IPS-18c (cell line): ENCODE measurements around the gene BCAN.
A peak's percentile ranks its signal among the peaks of the same experiment; 100 is the strongest.
"Not testable (repeated sequence)": the region's sequence is repeated elsewhere in the genome, so short reads cannot be mapped to it uniquely, and the experiment has no call there.

Source experiments
- H3K4me3 ChIP-seq: 2 replicates; pipeline ENCODE4 v1.7.0; 2013; ENCODE audit warnings: low read depth, mild to moderate bottlenecking, low read length, moderate library complexity; ENCODE audit not compliant: insufficient read depth
- H3K9me3 ChIP-seq: one replicate; pipeline ENCODE4 v1.6.1; 2013; ENCODE audit warnings: mild to moderate bottlenecking, low read length, moderate library complexity; ENCODE audit not compliant: control insufficient read depth, insufficient read depth

BCAN gene

GRCh38 chr1:156610072-156610471, 31.8 kb upstream of the BCAN start:
- not testable (repeated sequence) for H3K4me3 ChIP-seq, H3K9me3 ChIP-seq

- Histone ChIP-seq H3K4me3 (no peak overlapping the region), H3K9me3 (no peaks in the 10 kb centered on the region)
Observed at GRCh38 chr1:156612666-156613065, 29.3 kb upstream of the BCAN start.

- H3K4me3 ChIP-seq: no peak overlapping the region
- H3K9me3 ChIP-seq: peaks cover 4% of the 10 kb centered on the region
Observed at GRCh38 chr1:156615946-156616345, 26.0 kb upstream of the BCAN start.

- H3K4me3 ChIP-seq: no peak overlapping the region
- peaks cover 4% of the 10 kb centered on the region for H3K9me3 ChIP-seq
Observed at GRCh38 chr1:156616463-156616862, 25.5 kb upstream of the BCAN start.

- Histone ChIP-seq H3K9me3 (peaks cover 4% of the 10 kb centered on the region), H3K4me3 (no peak within 1 kb of the TSS)
Observed at GRCh38 chr1:156618853-156619581, 22.9 kb upstream of the BCAN start, which contains the start of gene HAPLN2. HAPLN2 (plus strand) TSS chr1:156619415; CDS start chr1:156623491, 4,076 bp downstream.

GRCh38 chr1:156619582-156619955, 22.3 kb upstream of the BCAN start:
- H3K4me3 ChIP-seq: no peak overlapping the region
- peaks cover 4% of the 10 kb centered on the region for H3K9me3 ChIP-seq

- H3K9me3 ChIP-seq: peaks cover 4% of the 10 kb centered on the region
- no peak overlapping the region for H3K4me3 ChIP-seq
Observed at GRCh38 chr1:156622581-156623297, 19.2 kb upstream of the BCAN start.

- Histone ChIP-seq H3K9me3 (peaks cover 4% of the 10 kb centered on the region), H3K4me3 (peak overlapping the region; percentile 63)
Observed at GRCh38 chr1:156623946-156624813, 17.7 kb upstream of the BCAN start.

GRCh38 chr1:156624814-156625435, 17.0 kb upstream of the BCAN start:
- Histone ChIP-seq H3K9me3 (peaks cover 1% of the 10 kb centered on the region), H3K4me3 (peak overlapping the region; percentile 63)

GRCh38 chr1:156625436-156626078, 16.4 kb upstream of the BCAN start:
- H3K4me3 ChIP-seq: peak overlapping the region; percentile 63
- H3K9me3 ChIP-seq: no peaks in the 10 kb centered on the region

GRCh38 chr1:156626079-156626438, 15.9 kb upstream of the BCAN start:
- Histone ChIP-seq H3K9me3 (no peaks in the 10 kb centered on the region), H3K4me3 (no peak overlapping the region)

GRCh38 chr1:156627313-156627880, 14.5 kb upstream of the BCAN start:
- no peaks in the 10 kb centered on the region for H3K9me3 ChIP-seq
- H3K4me3 ChIP-seq: no peak overlapping the region

GRCh38 chr1:156629823-156630449, 12.0 kb upstream of the BCAN start:
- Histone ChIP-seq H3K4me3 (no peak overlapping the region), H3K9me3 (no peaks in the 10 kb centered on the region)

GRCh38 chr1:156631152-156631551, 10.8 kb upstream of the BCAN start:
- not testable (repeated sequence) for H3K9me3 ChIP-seq, H3K4me3 ChIP-seq

- no peaks in the 10 kb centered on the region for H3K9me3 ChIP-seq
- no peak overlapping the region for H3K4me3 ChIP-seq
Observed at GRCh38 chr1:156632355-156632754, 9.6 kb upstream of the BCAN start.
